Measurements from ENCODE around the gene XXYLT1.

DNA sequence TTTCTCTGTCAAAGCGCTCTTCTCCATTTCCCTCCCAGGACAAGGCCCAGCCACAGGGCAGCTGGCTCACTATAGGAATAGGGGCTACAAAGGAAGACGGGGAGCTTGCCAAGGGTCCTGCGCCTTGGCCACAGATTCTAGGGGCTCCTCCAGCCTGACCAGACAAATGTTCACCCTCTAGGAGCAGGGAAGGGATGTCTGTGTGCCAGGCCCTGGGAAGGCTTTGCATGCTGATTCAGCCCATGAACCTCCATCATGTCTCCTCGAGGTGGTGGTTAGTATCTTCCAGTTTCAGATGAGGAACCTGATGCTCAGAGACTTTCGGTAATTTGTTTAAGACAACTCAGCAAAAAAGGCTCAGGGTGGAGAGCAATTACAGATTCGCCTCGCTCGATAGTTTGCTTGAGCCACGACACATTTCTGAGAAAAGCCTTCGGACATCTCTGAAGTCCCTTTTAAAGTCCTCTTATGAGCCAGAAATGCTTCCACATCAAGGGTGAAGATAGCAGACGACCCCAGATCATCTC, 110.0 kb downstream of the XXYLT1 start:
- TF ChIP-seq ZNF16 (tag by site-specific recombination; IDR thresholded peaks at IDR 0.05; ENCODE audit: low read depth) = no peak
- TF ChIP-seq, protein P1, sequence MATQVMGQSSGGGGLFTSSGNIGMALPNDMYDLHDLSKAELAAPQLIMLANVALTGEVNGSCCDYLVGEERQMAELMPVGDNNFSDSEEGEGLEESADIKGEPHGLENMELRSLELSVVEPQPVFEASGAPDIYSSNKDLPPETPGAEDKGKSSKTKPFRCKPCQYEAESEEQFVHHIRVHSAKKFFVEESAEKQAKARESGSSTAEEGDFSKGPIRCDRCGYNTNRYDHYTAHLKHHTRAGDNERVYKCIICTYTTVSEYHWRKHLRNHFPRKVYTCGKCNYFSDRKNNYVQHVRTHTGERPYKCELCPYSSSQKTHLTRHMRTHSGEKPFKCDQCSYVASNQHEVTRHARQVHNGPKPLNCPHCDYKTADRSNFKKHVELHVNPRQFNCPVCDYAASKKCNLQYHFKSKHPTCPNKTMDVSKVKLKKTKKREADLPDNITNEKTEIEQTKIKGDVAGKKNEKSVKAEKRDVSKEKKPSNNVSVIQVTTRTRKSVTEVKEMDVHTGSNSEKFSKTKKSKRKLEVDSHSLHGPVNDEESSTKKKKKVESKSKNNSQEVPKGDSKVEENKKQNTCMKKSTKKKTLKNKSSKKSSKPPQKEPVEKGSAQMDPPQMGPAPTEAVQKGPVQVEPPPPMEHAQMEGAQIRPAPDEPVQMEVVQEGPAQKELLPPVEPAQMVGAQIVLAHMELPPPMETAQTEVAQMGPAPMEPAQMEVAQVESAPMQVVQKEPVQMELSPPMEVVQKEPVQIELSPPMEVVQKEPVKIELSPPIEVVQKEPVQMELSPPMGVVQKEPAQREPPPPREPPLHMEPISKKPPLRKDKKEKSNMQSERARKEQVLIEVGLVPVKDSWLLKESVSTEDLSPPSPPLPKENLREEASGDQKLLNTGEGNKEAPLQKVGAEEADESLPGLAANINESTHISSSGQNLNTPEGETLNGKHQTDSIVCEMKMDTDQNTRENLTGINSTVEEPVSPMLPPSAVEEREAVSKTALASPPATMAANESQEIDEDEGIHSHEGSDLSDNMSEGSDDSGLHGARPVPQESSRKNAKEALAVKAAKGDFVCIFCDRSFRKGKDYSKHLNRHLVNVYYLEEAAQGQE (tag by site-specific recombination; IDR thresholded peaks at IDR 0.05) = no peak
- TF ChIP-seq, protein P2, sequence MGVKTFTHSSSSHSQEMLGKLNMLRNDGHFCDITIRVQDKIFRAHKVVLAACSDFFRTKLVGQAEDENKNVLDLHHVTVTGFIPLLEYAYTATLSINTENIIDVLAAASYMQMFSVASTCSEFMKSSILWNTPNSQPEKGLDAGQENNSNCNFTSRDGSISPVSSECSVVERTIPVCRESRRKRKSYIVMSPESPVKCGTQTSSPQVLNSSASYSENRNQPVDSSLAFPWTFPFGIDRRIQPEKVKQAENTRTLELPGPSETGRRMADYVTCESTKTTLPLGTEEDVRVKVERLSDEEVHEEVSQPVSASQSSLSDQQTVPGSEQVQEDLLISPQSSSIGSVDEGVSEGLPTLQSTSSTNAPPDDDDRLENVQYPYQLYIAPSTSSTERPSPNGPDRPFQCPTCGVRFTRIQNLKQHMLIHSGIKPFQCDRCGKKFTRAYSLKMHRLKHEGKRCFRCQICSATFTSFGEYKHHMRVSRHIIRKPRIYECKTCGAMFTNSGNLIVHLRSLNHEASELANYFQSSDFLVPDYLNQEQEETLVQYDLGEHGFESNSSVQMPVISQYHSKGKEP (tag by site-specific recombination; IDR thresholded peaks at IDR 0.05) = no peak

Data from HEK293 (cell line).